ENCODE results near the gene RBM42.
"Not testable (repeated sequence)": the region's sequence is repeated elsewhere in the genome, so short reads cannot be mapped to it uniquely, and the experiment has no call there.

Gene RBM42

GRCh38 chr19:35654828-35655227, 26.0 kb downstream of the RBM42 start:
- not testable (repeated sequence) for DNase-seq (ENCODE audit: low read depth in 3 of 3)

GRCh38 chr19:35655600-35655999, 26.8 kb downstream of the RBM42 start:
- DNase-seq (ENCODE audit: low read depth in 3 of 3), result no peak

- DNase-seq (ENCODE audit: low read depth in 3 of 3), result no peak
These were observed 27.9 kb downstream of the RBM42 start for GRCh38 chr19:35656700-35657099.

GRCh38 chr19:35657904-35658700, 29.3 kb downstream of the RBM42 start:
- no peak for DNase-seq (ENCODE audit: low read depth in 3 of 3)

- no peak for DNase-seq (ENCODE audit: low read depth in 3 of 3)
These were observed 33.1 kb downstream of the RBM42 start for GRCh38 chr19:35661995-35662340.

GRCh38 chr19:35663981-35664380, 35.1 kb downstream of the RBM42 start:
- no peak for DNase-seq (ENCODE audit: low read depth in 3 of 3)

GRCh38 chr19:35665157-35665556, 36.3 kb downstream of the RBM42 start:
- no peak for DNase-seq (ENCODE audit: low read depth in 3 of 3)

GRCh38 chr19:35665604-35666003, 36.8 kb downstream of the RBM42 start:
- DNase-seq (ENCODE audit: low read depth in 3 of 3), result no peak

- no peak for DNase-seq (ENCODE audit: low read depth in 3 of 3)
These were observed 37.5 kb downstream of the RBM42 start, which contains the start of gene UPK1A for GRCh38 chr19:35666251-35666913. Gene UPK1A (plus strand): TSS chr19:35666517. CDS start chr19:35666813, 296 bp downstream.

- DNase-seq (ENCODE audit: low read depth in 3 of 3), result no peak
These were observed 40.7 kb downstream of the RBM42 start for GRCh38 chr19:35669566-35669965.

- DNase-seq (ENCODE audit: low read depth in 3 of 3), result no peak
These were observed 41.1 kb downstream of the RBM42 start for GRCh38 chr19:35669974-35670373.

- no peak for DNase-seq (ENCODE audit: low read depth in 3 of 3)
These were observed 41.9 kb downstream of the RBM42 start for GRCh38 chr19:35670686-35671085.

GRCh38 chr19:35671818-35672217, 43.0 kb downstream of the RBM42 start:
- no peak for DNase-seq (ENCODE audit: low read depth in 3 of 3)

- DNase-seq (ENCODE audit: low read depth in 3 of 3), result peak; percentile 23 to 44 (median 36)
These were observed 44.4 kb downstream of the RBM42 start for GRCh38 chr19:35673121-35673804.

- DNase-seq (ENCODE audit: low read depth in 3 of 3), result no peak
These were observed 46.8 kb downstream of the RBM42 start for GRCh38 chr19:35675589-35676140.

Data from stimulated activated CD4-positive, alpha-beta T cell treated with anti-CD3 and anti-CD28 coated beads, TNF-alpha, amount 100 ng/mL, for 48 hours (primary cell).